HG02938 (cell line): ENCODE data around the gene SCAANT1.

Experiments
- ATAC-seq: cut with Tn5 transposase; IDR thresholded peaks from one replicate; pipeline ENCODE4 v1.9.1; 2021; ENCODE audit warnings: mild to moderate bottlenecking, moderate library complexity; ENCODE audit not compliant: unreplicated experiment

SCAANT1 gene

DNA sequence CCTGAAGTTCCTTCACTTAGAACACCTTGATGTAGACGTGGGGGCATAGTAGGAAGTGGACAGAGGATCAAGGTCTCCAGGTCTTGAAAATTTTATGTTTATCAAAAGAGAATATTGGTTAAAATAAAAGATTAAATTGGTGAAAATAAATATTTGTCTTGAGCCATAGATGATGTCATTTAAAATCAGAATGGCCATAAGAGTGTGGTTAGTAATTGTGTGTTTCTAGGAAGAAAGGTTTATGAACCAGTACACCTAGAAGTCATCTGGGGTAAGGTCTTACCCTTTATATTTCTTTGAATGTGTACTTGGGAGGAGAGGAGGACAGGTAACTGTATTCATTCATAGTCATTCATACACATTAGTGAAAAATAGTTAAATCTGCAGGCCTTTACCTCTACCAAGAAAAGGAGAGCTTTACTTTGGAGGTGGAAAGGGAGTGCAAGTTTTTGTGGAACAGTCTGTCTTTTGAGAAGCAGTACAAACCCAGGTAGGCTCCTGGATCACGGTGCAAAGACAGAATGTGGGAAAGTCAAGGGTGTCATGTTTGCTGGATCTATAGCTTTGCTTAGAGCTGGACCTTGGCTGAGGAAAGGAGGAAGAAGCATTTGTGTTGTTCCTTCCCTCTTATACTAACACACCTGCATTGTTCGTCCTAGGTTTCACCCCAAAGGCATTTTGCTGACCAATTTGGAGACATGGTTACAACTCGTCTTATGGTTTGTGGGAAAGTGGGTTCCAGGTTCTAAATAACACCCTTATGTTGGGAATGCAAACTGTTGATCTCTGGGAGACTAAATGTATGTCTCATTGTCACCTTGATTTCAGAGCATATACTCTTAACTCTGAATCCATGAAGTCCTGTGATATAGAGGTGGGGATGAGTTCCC, 6.2 kb downstream of the SCAANT1 start:
- ATAC-seq = no peak

DNA sequence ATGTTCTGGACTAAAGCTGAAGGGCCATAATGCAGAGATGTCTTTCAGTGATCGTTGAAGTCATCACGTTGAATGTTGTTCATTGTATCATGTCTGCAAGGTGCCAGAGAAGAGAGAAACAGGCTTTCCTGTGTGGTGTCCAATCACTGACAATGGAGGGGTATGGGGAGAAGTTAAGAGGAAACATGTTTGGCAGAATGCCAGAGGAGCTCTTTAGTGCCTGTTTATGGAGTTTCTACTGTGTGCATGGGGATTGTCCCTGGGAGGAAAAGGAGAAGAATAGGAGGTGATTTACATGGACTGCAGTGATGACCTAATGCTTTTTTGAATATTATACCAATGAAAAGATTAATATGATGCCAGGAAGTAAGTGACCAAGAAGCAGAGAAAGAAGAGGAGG, 11.7 kb downstream of the SCAANT1 start:
- no peak for ATAC-seq

DNA sequence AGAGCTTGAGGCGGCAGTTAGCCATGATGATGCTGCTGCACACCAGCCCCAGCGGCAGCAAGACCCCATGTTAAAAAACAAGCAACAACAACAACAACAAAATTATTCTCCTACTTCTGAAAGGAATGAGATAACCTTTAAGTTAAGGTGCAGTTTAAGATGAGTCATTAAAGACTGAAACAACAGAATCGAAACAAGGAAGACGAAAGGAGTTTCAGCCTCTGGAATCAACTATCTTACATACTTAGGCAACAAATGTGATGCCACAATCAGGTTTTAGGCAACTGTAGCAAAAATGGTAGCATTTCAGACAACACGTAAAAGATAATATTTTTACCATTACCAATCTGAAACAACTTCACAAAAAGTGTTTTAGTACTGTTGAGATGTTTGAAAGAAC, 12.2 kb downstream of the SCAANT1 start:
- no peak for ATAC-seq

DNA sequence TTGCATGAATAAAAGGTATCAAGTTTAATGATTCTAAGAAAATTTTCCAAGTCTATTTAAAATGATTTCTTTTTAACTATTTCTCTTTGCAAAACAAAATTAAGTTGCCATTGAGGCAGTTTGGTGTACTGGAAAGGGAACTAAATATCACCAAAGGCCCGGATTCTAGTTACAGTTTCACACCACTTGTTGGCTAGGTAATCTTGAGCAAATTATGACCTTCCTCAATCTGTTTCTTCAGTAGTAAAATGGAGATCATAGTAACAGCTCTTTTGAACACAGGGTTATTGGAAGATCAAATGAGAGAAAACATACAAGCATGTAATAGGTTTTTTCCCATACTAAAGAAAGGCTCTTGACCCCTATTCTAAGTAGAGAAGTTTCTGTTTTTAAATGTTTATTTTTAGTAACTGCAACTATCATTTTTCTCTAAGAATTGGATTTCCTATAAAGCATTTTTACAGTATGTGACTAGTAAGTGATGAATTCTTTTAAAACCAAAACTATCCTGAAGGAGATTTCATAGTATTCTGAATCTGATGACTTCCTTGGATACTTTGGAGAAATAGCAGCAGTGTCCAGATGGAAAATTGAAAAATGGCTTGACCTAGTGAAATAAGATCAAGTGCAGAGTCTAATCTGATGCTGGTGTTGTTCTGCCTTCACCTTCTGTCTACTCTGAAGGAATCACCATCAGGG, 15.7 kb downstream of the SCAANT1 start:
- ATAC-seq = peak; percentile 92

DNA sequence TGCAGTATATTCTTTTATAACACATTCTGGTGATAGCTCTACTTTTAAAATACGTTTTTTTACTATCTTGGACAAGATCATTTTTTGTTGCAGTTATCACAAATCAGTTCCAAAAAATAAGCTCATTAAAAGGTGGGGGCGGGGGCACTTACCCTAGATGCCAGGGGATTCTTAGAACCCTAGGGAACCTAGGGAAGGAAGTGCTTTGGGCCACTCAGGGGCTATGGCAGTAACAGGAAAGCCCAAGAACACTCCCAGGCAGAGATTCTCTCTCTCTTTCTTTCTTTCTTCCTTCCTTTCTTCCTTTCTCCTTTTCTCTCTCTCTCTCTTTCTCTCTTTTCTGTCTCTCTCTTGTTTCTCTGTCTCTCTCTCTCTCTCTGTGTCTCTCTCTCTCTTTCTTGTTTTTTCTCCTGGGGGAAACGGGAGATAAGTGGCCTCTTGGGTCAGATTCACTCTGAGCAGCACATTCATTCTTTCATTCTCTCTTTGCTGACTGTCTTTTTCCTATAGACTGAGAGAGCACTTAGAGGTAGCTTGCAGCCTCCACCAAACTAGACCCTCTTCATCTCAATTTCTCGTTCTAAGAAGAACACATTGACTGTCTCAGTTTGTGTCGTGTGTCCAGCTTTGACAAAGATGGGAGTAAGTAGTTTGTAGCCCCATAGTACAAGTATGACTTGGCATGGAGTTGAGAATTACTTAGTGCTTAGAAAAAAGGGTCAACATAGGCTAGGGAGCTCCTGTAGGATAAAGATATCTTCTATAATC, 16.6 kb downstream of the SCAANT1 start:
- ATAC-seq = no peak

DNA sequence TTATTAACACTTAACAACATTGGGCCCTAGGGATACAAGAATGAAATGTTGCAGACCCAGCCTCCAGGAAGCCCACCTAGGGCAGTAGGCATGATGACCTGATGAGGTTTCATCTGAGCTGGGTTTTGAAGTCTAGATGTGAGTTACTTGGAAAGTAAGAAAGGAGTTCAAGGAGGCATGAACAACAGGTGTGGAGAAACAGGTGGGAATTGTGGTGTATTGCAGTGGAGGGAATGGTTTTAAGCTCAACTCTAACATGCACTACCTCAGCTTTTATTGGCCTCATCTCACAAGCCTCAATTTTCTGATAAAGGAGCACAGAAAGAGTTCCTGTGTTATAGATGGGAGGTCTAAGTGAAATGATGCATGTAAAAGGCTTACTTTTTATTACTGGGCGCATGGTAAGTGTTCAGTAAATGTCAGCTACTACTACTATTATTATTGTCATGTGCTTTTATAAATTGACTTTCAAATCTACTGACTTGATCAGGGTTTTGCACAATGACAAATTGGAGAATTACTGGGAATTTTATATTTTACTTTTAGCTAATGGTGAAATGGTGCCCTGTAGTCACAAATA, 19.3 kb downstream of the SCAANT1 start:
- ATAC-seq = no peak

DNA sequence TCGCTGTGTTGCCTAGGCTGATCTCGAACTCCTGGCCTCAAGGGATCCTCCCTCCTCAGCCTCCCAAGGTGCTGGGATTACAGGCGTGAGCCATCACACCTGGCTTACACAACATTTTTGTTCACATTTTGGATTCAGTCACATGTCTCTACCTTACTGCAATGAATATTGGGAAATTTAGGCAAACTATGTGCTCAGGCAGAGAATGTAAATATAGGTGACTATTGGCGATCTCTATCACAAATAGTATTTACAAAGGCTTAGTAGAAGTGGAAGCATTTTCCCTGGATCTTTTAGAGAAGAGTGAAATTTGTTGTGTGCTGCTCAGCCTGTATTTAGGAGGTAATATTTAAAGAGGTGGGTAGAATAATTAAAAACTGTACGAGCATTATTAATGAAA, 20.7 kb downstream of the SCAANT1 start:
- no peak for ATAC-seq

DNA sequence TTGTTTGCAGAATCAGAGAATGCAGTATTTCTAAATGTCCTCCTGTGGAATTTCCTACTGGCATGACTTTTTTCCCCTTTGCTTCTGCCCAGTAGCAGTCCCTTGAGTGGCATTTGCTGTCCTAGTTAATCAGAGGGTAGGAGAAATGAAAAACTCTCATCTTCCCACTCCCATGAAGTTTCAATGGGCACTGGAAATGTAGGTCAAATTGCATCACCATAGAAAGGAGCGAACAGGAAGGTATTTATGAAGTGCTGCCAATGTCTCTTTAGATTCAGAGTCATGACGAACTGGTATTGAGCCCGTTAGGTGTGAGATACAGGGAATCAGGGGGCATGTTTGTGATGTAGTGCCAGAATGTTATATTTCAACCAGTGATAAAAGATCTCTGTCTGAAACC, 25.3 kb downstream of the SCAANT1 start:
- no peak for ATAC-seq

DNA sequence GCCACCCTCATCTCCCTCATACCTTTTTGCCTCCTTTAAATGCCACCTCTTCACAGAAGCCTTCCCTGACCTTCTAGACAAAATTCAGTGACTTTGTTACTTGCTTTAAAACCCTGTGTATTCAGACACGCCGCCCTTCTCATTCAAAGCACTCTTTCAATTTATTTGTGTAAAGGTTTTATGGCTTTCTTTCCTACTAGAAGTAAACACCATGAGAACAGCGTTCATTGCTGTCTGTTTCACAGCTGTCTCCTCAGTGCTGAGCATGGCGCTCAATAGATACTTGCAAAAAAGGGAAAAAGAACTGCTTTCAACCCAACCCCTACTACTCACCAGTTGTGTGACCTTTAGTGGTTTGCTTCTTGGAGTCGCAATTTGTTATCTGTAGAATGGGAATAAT, 31.5 kb downstream of the SCAANT1 start:
- no peak for ATAC-seq

DNA sequence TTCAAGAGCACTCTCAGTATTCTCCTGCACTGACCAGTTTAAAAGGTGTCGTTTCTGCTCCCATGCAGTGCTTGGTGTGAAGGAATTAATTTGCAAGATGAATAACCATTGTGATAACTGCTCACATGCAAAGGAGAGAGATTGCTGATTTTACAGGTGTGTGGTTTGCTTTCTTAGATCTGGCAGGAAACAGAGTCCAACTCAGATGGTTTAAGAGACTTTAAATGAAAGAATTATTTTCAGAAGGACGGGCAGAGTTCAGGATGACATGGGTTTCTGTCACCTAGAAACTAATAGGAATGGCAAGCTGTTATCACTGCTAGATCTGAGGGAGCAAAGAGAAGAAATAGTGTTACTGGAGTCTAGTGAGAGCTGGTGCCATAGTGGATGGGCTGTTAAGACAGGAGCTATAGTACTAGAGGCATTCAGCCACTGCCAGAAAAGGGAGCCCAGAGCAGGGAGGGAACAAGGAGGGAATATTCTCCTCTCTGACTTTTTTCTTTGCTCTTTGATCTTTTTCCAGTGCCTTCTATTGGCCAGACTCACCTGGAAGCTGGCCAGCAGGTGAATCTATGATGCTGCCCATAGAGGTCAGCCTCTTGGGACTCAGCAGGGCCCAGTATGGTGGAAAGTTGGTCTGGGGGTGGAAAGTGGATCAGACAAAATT, 33.7 kb downstream of the SCAANT1 start:
- ATAC-seq = no peak

DNA sequence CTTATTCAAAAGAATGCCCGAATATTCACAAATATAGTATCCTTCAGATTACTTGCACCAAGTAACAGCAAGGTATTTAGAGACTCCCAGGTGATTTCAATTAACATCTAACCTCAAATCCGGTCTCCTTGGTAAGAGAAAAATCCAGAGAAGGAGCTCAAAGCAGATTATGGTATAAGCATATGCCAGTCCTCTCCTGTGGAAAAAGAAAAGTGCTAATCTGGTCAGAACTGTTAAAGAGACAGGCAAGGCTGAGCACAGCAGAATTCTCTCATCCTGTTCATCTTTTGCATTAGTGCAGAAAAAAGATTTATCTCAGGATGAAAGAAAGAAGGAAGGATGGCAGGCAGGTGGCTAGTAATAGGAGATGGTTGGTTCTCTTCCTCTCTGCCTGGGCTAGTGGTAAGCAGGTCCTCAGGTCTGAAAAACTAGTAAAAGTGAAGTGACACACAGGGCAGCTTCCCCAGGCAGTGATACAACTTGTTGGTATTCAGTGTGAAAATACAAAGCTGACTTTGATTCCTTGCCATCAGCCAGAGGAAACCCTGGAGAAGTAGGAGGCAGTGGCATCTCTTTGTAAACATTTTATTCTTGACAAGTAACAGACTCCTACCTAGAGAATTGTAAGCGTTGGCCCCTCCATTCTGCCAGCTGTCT, 34.3 kb downstream of the SCAANT1 start:
- ATAC-seq = no peak

DNA sequence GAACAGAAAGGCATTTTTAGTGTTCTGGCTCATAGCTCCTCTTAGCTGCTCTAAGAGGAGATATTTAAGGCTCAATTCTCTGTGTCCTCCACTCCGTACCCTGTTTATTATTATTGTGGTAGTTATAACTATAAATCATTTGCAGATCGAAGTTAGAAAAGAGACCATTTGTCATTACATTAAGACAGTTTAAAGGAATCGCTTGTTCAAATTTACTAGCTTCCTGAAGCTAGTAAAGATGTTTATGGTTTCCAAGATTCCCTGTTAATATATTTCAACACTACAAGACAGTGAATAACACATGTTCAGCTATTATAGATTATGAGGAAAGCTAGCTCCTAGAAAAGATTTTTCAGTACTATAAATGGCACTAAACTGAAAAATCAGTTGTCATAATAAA, 35.9 kb downstream of the SCAANT1 start:
- no peak for ATAC-seq

DNA sequence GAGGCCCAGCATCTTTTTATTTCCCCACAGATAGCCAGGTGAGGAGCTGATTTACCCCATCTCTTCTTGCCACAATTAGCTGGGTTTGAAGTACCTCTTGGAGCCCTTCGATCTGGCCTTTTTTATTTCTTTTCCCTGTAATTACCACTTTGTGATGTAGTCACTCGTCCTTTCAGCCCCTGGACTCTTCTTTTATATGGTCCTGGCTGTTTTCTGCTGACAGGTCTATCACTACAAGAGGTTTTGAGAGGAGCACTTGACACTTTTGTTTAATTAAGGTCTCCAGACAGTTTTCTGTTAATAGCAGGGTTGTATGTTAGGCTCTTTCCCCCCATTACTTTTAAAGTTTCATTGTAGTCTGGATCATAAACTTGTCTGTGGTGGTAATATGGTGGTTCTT, 36.7 kb downstream of the SCAANT1 start:
- no peak for ATAC-seq

DNA sequence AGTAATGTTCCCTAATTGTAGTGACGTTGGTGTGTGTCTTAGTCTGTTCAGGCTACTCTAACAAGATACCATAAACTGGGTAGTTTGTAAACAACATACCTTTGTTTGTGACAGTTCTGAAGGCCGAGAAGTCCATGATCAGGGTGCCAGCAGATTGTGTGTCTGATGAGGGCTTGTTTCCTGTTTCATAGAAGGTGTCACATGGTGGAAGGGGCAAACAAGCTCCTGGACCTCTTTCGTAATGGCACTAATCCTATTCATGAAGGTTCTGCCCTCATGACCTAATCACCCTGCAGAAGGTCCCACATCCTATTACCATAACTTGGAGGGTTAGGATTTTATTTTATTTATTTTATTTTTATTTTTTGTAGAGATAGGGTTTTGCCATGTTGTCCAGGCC, 37.4 kb downstream of the SCAANT1 start:
- ATAC-seq = no peak

DNA sequence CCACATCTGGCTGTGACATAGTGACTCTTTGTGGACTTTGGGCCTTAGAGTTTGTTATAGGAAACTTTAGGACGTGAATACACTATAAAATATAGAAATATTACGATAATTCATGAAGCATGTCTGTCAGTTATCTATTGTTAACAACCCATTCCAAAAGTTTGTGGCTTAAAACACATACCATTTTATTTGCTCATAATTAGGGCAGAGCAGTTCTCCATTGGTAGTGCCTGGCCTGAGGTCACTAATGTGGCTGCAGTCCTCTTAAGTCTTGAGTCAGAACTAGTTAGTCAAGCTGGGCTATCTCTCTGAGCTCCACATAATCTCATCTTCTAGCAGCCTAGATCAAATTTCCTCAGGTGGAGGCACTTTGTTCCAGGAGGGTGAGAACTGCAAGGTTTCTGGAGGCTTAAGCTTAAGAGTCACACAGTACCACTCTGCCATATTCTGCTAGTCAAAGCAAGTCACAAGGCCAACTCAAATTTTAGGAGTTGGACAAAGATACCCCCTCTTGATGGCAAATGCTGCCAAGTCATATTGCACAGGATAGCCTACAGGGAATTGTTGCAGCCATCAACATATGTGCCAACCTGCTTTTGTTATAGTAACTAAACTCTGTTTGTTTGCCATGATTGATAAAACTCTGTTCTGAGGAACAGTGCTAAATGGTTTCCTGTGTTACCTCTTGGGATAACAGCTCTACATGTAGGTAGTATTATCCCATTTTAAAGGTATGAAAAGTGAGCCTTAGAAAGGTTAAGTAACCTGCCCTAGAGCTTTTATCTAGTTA, 39.9 kb downstream of the SCAANT1 start:
- no peak for ATAC-seq

DNA sequence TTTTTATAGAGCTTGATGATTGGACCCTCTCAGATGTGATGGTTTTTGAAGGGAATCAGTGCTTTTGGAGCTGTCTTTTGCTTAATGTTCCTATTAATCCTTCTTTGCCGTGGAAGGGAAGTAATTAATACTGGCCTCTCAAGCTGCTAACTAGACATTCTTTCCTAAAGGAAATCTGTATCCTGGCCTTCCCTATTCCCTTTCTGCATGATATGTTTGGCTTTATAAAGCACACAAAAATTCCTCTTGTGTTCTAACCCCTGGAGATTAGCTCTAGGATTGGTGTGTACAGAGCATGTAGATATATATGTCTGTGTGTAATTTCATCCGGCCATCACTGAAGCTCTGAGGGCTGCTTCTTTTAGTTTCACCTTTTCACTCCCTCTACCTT, 41.6 kb downstream of the SCAANT1 start:
- ATAC-seq = no peak

DNA sequence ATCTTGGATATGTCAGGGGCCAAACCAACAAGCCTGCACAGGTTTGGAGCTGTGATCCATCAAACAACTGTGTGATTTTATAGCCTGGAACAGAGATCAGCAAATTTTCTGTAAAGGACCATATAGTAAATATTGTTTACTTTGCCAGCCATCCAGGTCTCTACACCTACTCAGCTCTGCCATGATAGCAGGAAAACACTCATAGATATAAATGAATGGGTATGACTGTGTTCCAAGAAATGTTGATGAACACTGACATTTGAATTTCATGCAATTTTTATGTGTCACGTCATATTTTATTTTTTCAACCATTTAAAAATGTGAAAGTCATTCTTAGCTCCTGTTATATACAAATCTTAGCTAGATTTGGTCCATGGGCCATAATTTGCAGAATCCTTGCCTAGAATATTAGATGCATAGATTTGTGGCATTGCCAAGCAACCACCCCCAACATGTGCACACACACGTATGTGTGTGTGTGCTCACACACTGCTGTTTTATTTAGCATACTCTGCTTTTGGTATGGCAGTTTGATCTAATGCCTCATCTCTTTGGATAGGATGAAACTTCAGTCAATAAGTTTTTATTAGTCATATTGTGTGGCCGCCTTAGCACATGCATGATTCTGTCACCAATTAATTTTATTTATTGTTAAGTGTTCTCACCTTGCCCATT, 42.1 kb downstream of the SCAANT1 start:
- ATAC-seq = no peak

DNA sequence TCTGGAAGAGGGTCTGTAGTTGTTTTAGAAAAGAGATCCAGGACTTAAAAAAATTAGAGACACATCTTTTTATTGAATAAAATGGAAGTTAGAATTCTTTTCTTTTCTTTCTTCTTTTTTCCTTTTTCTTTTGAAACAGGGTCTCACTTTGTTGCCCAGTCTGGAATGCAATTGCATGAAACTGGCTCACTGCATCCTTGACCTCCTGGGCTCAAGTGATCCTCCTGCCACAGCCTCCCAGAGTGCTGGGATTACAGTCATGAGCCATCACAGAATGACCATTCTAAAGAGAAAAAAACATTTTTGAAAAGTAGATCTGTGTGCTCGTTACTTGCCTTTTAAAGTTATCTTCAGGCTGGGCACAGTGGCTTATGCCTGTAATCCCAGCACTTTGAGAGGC, 45.0 kb downstream of the SCAANT1 start:
- no peak for ATAC-seq

DNA sequence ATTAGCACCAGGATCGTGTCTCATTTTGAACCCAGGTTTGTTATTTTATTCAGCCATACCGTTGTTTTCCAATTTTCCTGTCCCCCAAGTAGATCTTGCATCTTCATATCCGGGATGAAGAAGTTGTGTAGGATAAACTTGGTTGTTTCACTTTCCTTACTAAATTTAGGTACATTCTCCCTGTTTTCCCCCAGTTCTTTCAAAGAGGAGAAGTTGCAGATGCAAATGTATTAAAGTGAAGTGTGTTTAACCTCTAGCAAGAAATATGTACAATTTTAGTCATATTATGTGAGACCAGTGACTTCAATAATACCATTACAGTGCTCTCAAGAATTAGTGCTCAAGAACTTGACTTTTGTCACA, 47.2 kb downstream of the SCAANT1 start:
- no peak for ATAC-seq
